Mesendoderm (in vitro differentiated cells): ENCODE results near the gene SRSF1. TPM values are rescaled to one million over a fixed set of nuclear protein-coding genes. Genes with fewer than 3 reads are reported as not detected.
A peak's percentile ranks its signal among the peaks of the same experiment; 100 is the strongest.

Experiments used
- DNase-seq: peaks from one replicate; pipeline ENCODE4 v3.0.0; 2013
- H2AK5ac ChIP-seq: 2 replicates; pipeline ENCODE4 v1.6.1; 2013; ENCODE audit warnings: low read length, inconsistent platforms
- H2BK120ac ChIP-seq: 2 replicates; pipeline ENCODE4 v1.6.1; 2013; ENCODE audit warnings: low read depth, mild to moderate bottlenecking, low read length, moderate library complexity, mixed read lengths
- H2BK15ac ChIP-seq: replicated peaks from 2 replicates; pipeline ENCODE4 v1.6.1; 2013; ENCODE audit warnings: low read depth, mild to moderate bottlenecking, moderate library complexity
- H2BK5ac ChIP-seq: 2 replicates; pipeline ENCODE4 v1.6.1; 2013; ENCODE audit warnings: low read length, inconsistent platforms
- H3K18ac ChIP-seq: 2 replicates; pipeline ENCODE4 v1.6.1; 2013; ENCODE audit warnings: mild to moderate bottlenecking, low read length, mixed read lengths
- H3K23ac ChIP-seq: one replicate; pipeline ENCODE4 v1.6.1; 2013; ENCODE audit warnings: low read length
- H3K27ac ChIP-seq: 2 replicates; pipeline ENCODE4 v1.5.1; 2013; ENCODE audit warnings: low read depth, mild to moderate bottlenecking, inconsistent platforms, low read length, moderate library complexity
- H3K27me3 ChIP-seq: 2 replicates; pipeline ENCODE4 v1.6.1; 2013; ENCODE audit warnings: low read length, control low read depth, mild to moderate bottlenecking, inconsistent platforms; ENCODE audit not compliant: insufficient read depth, poor library complexity
- H3K36me3 ChIP-seq: 2 replicates; pipeline ENCODE4 v1.6.1; 2013; ENCODE audit warnings: low read length, inconsistent platforms; ENCODE audit not compliant: control insufficient read depth, insufficient read depth
- H3K4ac ChIP-seq: one replicate; pipeline ENCODE4 v1.6.1; 2013; ENCODE audit warnings: low read depth, mild to moderate bottlenecking, low read length, moderate library complexity
- H3K4me1 ChIP-seq: 2 replicates; pipeline ENCODE4 v1.6.1; 2013; ENCODE audit warnings: low read depth, low read length, inconsistent platforms; ENCODE audit not compliant: control insufficient read depth
- H3K4me2 ChIP-seq: 2 replicates; pipeline ENCODE4 v1.6.1; 2013; ENCODE audit warnings: low read length
- H3K4me3 ChIP-seq: 2 replicates; pipeline ENCODE4 v1.5.1; 2013; ENCODE audit warnings: mild to moderate bottlenecking, low read length
- H3K56ac ChIP-seq: one replicate; pipeline ENCODE4 v1.6.1; 2013; ENCODE audit warnings: low read length
- H3K79me1 ChIP-seq: 2 replicates; pipeline ENCODE4 v1.6.1; 2013; ENCODE audit warnings: low read length, inconsistent platforms
- H3K79me2 ChIP-seq: 2 replicates; pipeline ENCODE4 v1.6.1; 2013; ENCODE audit warnings: mild to moderate bottlenecking, low read length; ENCODE audit not compliant: control insufficient read depth, insufficient read depth
- H3K9ac ChIP-seq: 2 replicates; pipeline ENCODE4 v1.6.1; 2013; ENCODE audit warnings: low read length, inconsistent platforms
- H4K5ac ChIP-seq: one replicate; pipeline ENCODE4 v1.6.1; 2013; ENCODE audit warnings: low read length
- H4K8ac ChIP-seq: one replicate; pipeline ENCODE4 v1.6.1; 2013; ENCODE audit warnings: low read depth, mild to moderate bottlenecking, control low read depth, low read length, moderate library complexity
- WGBS: extraction: QIAGEN DNeasy Blood & Tissue Kit; methylation state at CpG from one replicate; pipeline ENCODE4 v1.1.7; 2013; ENCODE audit warnings: low lambda C conversion rate, missing lambda C conversion rate; ENCODE audit not compliant: insufficient coverage; ENCODE audit errors: extremely low coverage; 5-methylcytosine and 5-hydroxymethylcytosine counted together
- polyA plus RNA-seq, 2 experiments: library from polyadenylated mRNA; stranded (reverse); fragments of 200-250 nt; gene quantifications; one replicate each; pipeline ENCODE4 v1.2.3, GENCODE V29; 2013

Gene SRSF1
- polyA plus RNA-seq (2013, experiment 1 of 2) = 461 TPM
- 462 TPM for polyA plus RNA-seq (2013, experiment 2 of 2)

- H3K23ac ChIP-seq = peak within 1 kb of the TSS; percentile 97
- peaks cover 1% of the 10 kb centered on the region for H3K79me1 ChIP-seq
- peaks cover 4% of the 10 kb centered on the region for H3K36me3 ChIP-seq
- peak within 1 kb of the TSS; percentile 97 for H3K4me3 ChIP-seq
- peak within 1 kb of the TSS; percentile 99 for H2BK5ac ChIP-seq
- peak within 1 kb of the TSS; percentile 36 for H4K5ac ChIP-seq
- peak within 1 kb of the TSS; percentile 95 for H3K4me2 ChIP-seq
- H2BK15ac ChIP-seq = no peak within 1 kb of the TSS
- peak; percentile 99 for DNase-seq
- peaks cover 2% of the 10 kb centered on the region for H3K4me1 ChIP-seq
- peak within 1 kb of the TSS; percentile 67 for H2AK5ac ChIP-seq
- H2BK120ac ChIP-seq = peak within 1 kb of the TSS; percentile 23
- H3K4ac ChIP-seq = peak within 1 kb of the TSS; percentile 100
- whole genome bisulfite sequencing = no CpG with 5 or more reads among the region's 86 CpGs
- peak within 1 kb of the TSS; percentile 95 for H3K18ac ChIP-seq
- H3K27me3 ChIP-seq = no peaks in the 10 kb centered on the region
- no peak within 1 kb of the TSS for H4K8ac ChIP-seq
- H3K79me2 ChIP-seq = peaks cover 35% of the 10 kb centered on the region
- peak within 1 kb of the TSS; percentile 92 for H3K27ac ChIP-seq
- peak within 1 kb of the TSS; percentile 100 for H3K56ac ChIP-seq
- peak within 1 kb of the TSS; percentile 100 for H3K9ac ChIP-seq
Measured at GRCh38 chr17:58006924-58007780, at the start of gene SRSF1. TSS of gene SRSF1 (minus strand) at chr17:58007246. CDS start at chr17:58007137, 109 bp downstream.

- H3K27ac ChIP-seq = no peak overlapping the region
- no peak overlapping the region for H2BK15ac ChIP-seq
- H3K4ac ChIP-seq = no peak overlapping the region
- H3K79me2 ChIP-seq = no peaks in the 10 kb centered on the region
- H3K4me3 ChIP-seq = no peak overlapping the region
- no peak overlapping the region for H2BK5ac ChIP-seq
- no peak overlapping the region for H3K56ac ChIP-seq
- no peaks in the 10 kb centered on the region for H3K36me3 ChIP-seq
- no peak overlapping the region for H4K5ac ChIP-seq
- no peak overlapping the region for H2AK5ac ChIP-seq
- H3K18ac ChIP-seq = no peak overlapping the region
- H3K4me2 ChIP-seq = no peak overlapping the region
- no peaks in the 10 kb centered on the region for H3K79me1 ChIP-seq
- no peak overlapping the region for H3K23ac ChIP-seq
- no peaks in the 10 kb centered on the region for H3K27me3 ChIP-seq
- H4K8ac ChIP-seq = no peak overlapping the region
- H2BK120ac ChIP-seq = no peak overlapping the region
- H3K4me1 ChIP-seq = no peaks in the 10 kb centered on the region
- no peak for DNase-seq
- H3K9ac ChIP-seq = no peak overlapping the region
Measured at GRCh38 chr17:58056476-58056875, 49.4 kb upstream of the SRSF1 start.

GRCh38 chr17:58054641-58055040 is 47.6 kb upstream of the SRSF1 start:
- Histone ChIP-seq H3K9ac (no peak overlapping the region), H3K4me1 (no peaks in the 10 kb centered on the region), H3K79me1 (no peaks in the 10 kb centered on the region), H3K56ac (no peak overlapping the region), H2AK5ac (no peak overlapping the region), H3K27me3 (no peaks in the 10 kb centered on the region), H3K23ac (no peak overlapping the region), H4K8ac (no peak overlapping the region), H2BK5ac (no peak overlapping the region), H3K4me3 (no peak overlapping the region), H4K5ac (no peak overlapping the region), H2BK15ac (no peak overlapping the region), H3K18ac (no peak overlapping the region), H2BK120ac (no peak overlapping the region), H3K4me2 (no peak overlapping the region), H3K27ac (no peak overlapping the region), H3K36me3 (no peaks in the 10 kb centered on the region), H3K79me2 (no peaks in the 10 kb centered on the region), H3K4ac (no peak overlapping the region)
- no CpG with 5 or more reads among the region's 6 CpGs for WGBS
- no peak for DNase-seq

GRCh38 chr17:58052945-58053715 is 46.1 kb upstream of the SRSF1 start:
- Histone ChIP-seq H3K79me2 (no peaks in the 10 kb centered on the region), H3K79me1 (no peaks in the 10 kb centered on the region), H2AK5ac (no peak overlapping the region), H3K18ac (no peak overlapping the region), H3K23ac (no peak overlapping the region), H4K8ac (no peak overlapping the region), H2BK15ac (no peak overlapping the region), H3K4ac (no peak overlapping the region), H2BK120ac (no peak overlapping the region), H3K9ac (no peak overlapping the region), H3K27ac (no peak overlapping the region), H3K4me2 (no peak overlapping the region), H3K4me1 (no peaks in the 10 kb centered on the region), H2BK5ac (no peak overlapping the region), H3K4me3 (no peak overlapping the region), H3K36me3 (no peaks in the 10 kb centered on the region), H4K5ac (no peak overlapping the region), H3K27me3 (no peaks in the 10 kb centered on the region), H3K56ac (no peak overlapping the region)
- no CpG with 5 or more reads among the region's 8 CpGs for WGBS
- DNase-seq = peak; percentile 19

GRCh38 chr17:58052407-58052806 is 45.4 kb upstream of the SRSF1 start:
- Histone ChIP-seq H2BK5ac (no peak overlapping the region), H4K8ac (no peak overlapping the region), H3K4me1 (peaks cover 4% of the 10 kb centered on the region), H3K56ac (no peak overlapping the region), H2AK5ac (no peak overlapping the region), H3K4me2 (no peak overlapping the region), H3K27ac (no peak overlapping the region), H3K18ac (no peak overlapping the region), H3K4ac (no peak overlapping the region), H3K4me3 (no peak overlapping the region), H3K9ac (no peak overlapping the region), H3K79me2 (no peaks in the 10 kb centered on the region), H2BK120ac (no peak overlapping the region), H3K79me1 (no peaks in the 10 kb centered on the region), H3K36me3 (no peaks in the 10 kb centered on the region), H4K5ac (no peak overlapping the region), H3K27me3 (no peaks in the 10 kb centered on the region), H2BK15ac (no peak overlapping the region), H3K23ac (no peak overlapping the region)
- no CpG with 5 or more reads among the region's 1 CpG for WGBS
- DNase-seq = no peak
